Panc1 (cell line): ENCODE measurements around the gene TEX22.

ENCODE experiments used
- POLR2AphosphoS5 ChIP-seq: IDR thresholded peaks from 2 replicates; pipeline ENCODE4 v1.6.1; 2012; ENCODE audit warnings: mild to moderate bottlenecking, low read depth, low read length, moderate library complexity
- TCF7L2 ChIP-seq: IDR thresholded peaks from 2 replicates; pipeline ENCODE4 v1.6.1; 2011; ENCODE audit warnings: mild to moderate bottlenecking, low read depth, low read length, inconsistent platforms
- TF ChIP-seq, protein P1 (sequence below): fragments of 450-650 bp; IDR thresholded peaks from 2 replicates; pipeline ENCODE4 v1.5.1; 2017; ENCODE audit warnings: mild to moderate bottlenecking
- TF ChIP-seq, protein P2 (sequence below), 2 experiments: IDR thresholded peaks; 2 replicates each; pipeline ENCODE4 v1.6.1; 2011 to 2012; ENCODE audit warnings: low read depth in 2 of 2, control low read depth in 1 of 2, low read length in 1 of 2, mild to moderate bottlenecking in 1 of 2, moderate library complexity in 1 of 2; ENCODE audit not compliant: insufficient read depth in 1 of 2

DNA sequence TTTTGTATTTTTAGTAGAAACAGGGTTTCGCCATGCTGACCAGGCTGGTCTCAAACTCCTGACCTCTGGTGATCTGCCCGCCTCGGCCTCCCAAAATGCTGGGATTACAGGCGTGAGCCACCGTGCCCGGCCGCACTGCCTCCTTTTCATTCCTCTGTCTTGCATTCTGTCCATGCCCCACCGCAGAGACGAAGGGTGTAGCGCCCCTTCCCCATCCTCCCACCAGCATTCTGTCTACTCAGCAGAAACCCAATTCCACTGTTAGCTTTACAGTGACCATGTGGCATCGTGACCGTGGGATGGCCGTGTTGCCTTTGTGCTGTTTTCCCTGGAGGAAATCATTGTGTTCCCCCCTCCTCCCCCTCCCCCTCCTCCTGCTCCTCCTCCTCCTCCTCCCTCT lies 10.3 kb downstream of the TEX22 start:
- TF ChIP-seq POLR2AphosphoS5 (no peak), TCF7L2 (no peak)
- TF ChIP-seq, protein P1, sequence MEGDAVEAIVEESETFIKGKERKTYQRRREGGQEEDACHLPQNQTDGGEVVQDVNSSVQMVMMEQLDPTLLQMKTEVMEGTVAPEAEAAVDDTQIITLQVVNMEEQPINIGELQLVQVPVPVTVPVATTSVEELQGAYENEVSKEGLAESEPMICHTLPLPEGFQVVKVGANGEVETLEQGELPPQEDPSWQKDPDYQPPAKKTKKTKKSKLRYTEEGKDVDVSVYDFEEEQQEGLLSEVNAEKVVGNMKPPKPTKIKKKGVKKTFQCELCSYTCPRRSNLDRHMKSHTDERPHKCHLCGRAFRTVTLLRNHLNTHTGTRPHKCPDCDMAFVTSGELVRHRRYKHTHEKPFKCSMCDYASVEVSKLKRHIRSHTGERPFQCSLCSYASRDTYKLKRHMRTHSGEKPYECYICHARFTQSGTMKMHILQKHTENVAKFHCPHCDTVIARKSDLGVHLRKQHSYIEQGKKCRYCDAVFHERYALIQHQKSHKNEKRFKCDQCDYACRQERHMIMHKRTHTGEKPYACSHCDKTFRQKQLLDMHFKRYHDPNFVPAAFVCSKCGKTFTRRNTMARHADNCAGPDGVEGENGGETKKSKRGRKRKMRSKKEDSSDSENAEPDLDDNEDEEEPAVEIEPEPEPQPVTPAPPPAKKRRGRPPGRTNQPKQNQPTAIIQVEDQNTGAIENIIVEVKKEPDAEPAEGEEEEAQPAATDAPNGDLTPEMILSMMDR = no peak
- TF ChIP-seq, protein P2, sequence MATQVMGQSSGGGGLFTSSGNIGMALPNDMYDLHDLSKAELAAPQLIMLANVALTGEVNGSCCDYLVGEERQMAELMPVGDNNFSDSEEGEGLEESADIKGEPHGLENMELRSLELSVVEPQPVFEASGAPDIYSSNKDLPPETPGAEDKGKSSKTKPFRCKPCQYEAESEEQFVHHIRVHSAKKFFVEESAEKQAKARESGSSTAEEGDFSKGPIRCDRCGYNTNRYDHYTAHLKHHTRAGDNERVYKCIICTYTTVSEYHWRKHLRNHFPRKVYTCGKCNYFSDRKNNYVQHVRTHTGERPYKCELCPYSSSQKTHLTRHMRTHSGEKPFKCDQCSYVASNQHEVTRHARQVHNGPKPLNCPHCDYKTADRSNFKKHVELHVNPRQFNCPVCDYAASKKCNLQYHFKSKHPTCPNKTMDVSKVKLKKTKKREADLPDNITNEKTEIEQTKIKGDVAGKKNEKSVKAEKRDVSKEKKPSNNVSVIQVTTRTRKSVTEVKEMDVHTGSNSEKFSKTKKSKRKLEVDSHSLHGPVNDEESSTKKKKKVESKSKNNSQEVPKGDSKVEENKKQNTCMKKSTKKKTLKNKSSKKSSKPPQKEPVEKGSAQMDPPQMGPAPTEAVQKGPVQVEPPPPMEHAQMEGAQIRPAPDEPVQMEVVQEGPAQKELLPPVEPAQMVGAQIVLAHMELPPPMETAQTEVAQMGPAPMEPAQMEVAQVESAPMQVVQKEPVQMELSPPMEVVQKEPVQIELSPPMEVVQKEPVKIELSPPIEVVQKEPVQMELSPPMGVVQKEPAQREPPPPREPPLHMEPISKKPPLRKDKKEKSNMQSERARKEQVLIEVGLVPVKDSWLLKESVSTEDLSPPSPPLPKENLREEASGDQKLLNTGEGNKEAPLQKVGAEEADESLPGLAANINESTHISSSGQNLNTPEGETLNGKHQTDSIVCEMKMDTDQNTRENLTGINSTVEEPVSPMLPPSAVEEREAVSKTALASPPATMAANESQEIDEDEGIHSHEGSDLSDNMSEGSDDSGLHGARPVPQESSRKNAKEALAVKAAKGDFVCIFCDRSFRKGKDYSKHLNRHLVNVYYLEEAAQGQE (IDR thresholded peaks at IDR 0.05; ENCODE audit: insufficient read depth in 1 of 2, low read depth in 2 of 2, low read length in 1 of 2) = no peak
